Mesendoderm (in vitro differentiated cells): ENCODE results near the gene SDC1.
A peak's percentile ranks its signal among the peaks of the same experiment; 100 is the strongest.

Source experiments
- DNase-seq: peaks from one replicate; pipeline ENCODE4 v3.0.0; 2013
- H2AK5ac ChIP-seq: 2 replicates; pipeline ENCODE4 v1.6.1; 2013; ENCODE audit warnings: low read length, inconsistent platforms
- H2BK120ac ChIP-seq: 2 replicates; pipeline ENCODE4 v1.6.1; 2013; ENCODE audit warnings: low read depth, mild to moderate bottlenecking, low read length, moderate library complexity, mixed read lengths
- H2BK15ac ChIP-seq: replicated peaks from 2 replicates; pipeline ENCODE4 v1.6.1; 2013; ENCODE audit warnings: low read depth, mild to moderate bottlenecking, moderate library complexity
- H2BK5ac ChIP-seq: 2 replicates; pipeline ENCODE4 v1.6.1; 2013; ENCODE audit warnings: low read length, inconsistent platforms
- H3K18ac ChIP-seq: 2 replicates; pipeline ENCODE4 v1.6.1; 2013; ENCODE audit warnings: mild to moderate bottlenecking, low read length, mixed read lengths
- H3K23ac ChIP-seq: one replicate; pipeline ENCODE4 v1.6.1; 2013; ENCODE audit warnings: low read length
- H3K27ac ChIP-seq: 2 replicates; pipeline ENCODE4 v1.5.1; 2013; ENCODE audit warnings: low read depth, mild to moderate bottlenecking, inconsistent platforms, low read length, moderate library complexity
- H3K27me3 ChIP-seq: 2 replicates; pipeline ENCODE4 v1.6.1; 2013; ENCODE audit warnings: low read length, control low read depth, mild to moderate bottlenecking, inconsistent platforms; ENCODE audit not compliant: insufficient read depth, poor library complexity
- H3K36me3 ChIP-seq: 2 replicates; pipeline ENCODE4 v1.6.1; 2013; ENCODE audit warnings: low read length, inconsistent platforms; ENCODE audit not compliant: control insufficient read depth, insufficient read depth
- H3K4ac ChIP-seq: one replicate; pipeline ENCODE4 v1.6.1; 2013; ENCODE audit warnings: low read depth, mild to moderate bottlenecking, low read length, moderate library complexity
- H3K4me1 ChIP-seq: 2 replicates; pipeline ENCODE4 v1.6.1; 2013; ENCODE audit warnings: low read depth, low read length, inconsistent platforms; ENCODE audit not compliant: control insufficient read depth
- H3K4me2 ChIP-seq: 2 replicates; pipeline ENCODE4 v1.6.1; 2013; ENCODE audit warnings: low read length
- H3K4me3 ChIP-seq: 2 replicates; pipeline ENCODE4 v1.5.1; 2013; ENCODE audit warnings: mild to moderate bottlenecking, low read length
- H3K56ac ChIP-seq: one replicate; pipeline ENCODE4 v1.6.1; 2013; ENCODE audit warnings: low read length
- H3K79me1 ChIP-seq: 2 replicates; pipeline ENCODE4 v1.6.1; 2013; ENCODE audit warnings: low read length, inconsistent platforms
- H3K79me2 ChIP-seq: 2 replicates; pipeline ENCODE4 v1.6.1; 2013; ENCODE audit warnings: mild to moderate bottlenecking, low read length; ENCODE audit not compliant: control insufficient read depth, insufficient read depth
- H3K9ac ChIP-seq: 2 replicates; pipeline ENCODE4 v1.6.1; 2013; ENCODE audit warnings: low read length, inconsistent platforms
- H4K5ac ChIP-seq: one replicate; pipeline ENCODE4 v1.6.1; 2013; ENCODE audit warnings: low read length
- H4K8ac ChIP-seq: one replicate; pipeline ENCODE4 v1.6.1; 2013; ENCODE audit warnings: low read depth, mild to moderate bottlenecking, control low read depth, low read length, moderate library complexity
- WGBS: extraction: QIAGEN DNeasy Blood & Tissue Kit; methylation state at CpG from one replicate; pipeline ENCODE4 v1.1.7; 2013; ENCODE audit warnings: low lambda C conversion rate, missing lambda C conversion rate; ENCODE audit not compliant: insufficient coverage; ENCODE audit errors: extremely low coverage; 5-methylcytosine and 5-hydroxymethylcytosine counted together

SDC1 gene

GRCh38 chr2:20188851-20189250, 36.1 kb downstream of the SDC1 start:
- Histone ChIP-seq H3K9ac (no peak overlapping the region), H2BK15ac (no peak overlapping the region), H4K5ac (no peak overlapping the region), H4K8ac (no peak overlapping the region), H3K4ac (no peak overlapping the region), H3K4me1 (peaks cover 5% of the 10 kb centered on the region), H2BK5ac (no peak overlapping the region), H3K79me1 (no peaks in the 10 kb centered on the region), H3K18ac (no peak overlapping the region), H3K56ac (peak overlapping the region; percentile 9), H3K27me3 (no peaks in the 10 kb centered on the region), H3K79me2 (no peaks in the 10 kb centered on the region), H3K36me3 (no peaks in the 10 kb centered on the region), H3K4me3 (no peak overlapping the region), H2BK120ac (no peak overlapping the region), H2AK5ac (no peak overlapping the region), H3K23ac (peak overlapping the region; percentile 51), H3K27ac (no peak overlapping the region), H3K4me2 (no peak overlapping the region)
- no CpG with 5 or more reads among the region's 6 CpGs for WGBS
- peak; percentile 51 for DNase-seq

- no CpG with 5 or more reads among the region's 2 CpGs for WGBS
- H3K79me1 ChIP-seq: no peaks in the 10 kb centered on the region
- no peak overlapping the region for H3K9ac ChIP-seq
- no peak overlapping the region for H3K23ac ChIP-seq
- H4K5ac ChIP-seq: no peak overlapping the region
- no peak overlapping the region for H2BK15ac ChIP-seq
- no peak overlapping the region for H3K18ac ChIP-seq
- no peak overlapping the region for H3K4me3 ChIP-seq
- no peak for DNase-seq
- no peak overlapping the region for H2AK5ac ChIP-seq
- H3K4me2 ChIP-seq: no peak overlapping the region
- H3K56ac ChIP-seq: peak overlapping the region; percentile 9
- H3K27me3 ChIP-seq: no peaks in the 10 kb centered on the region
- H3K36me3 ChIP-seq: no peaks in the 10 kb centered on the region
- H4K8ac ChIP-seq: no peak overlapping the region
- peaks cover 5% of the 10 kb centered on the region for H3K4me1 ChIP-seq
- H3K4ac ChIP-seq: no peak overlapping the region
- H2BK120ac ChIP-seq: no peak overlapping the region
- H3K79me2 ChIP-seq: no peaks in the 10 kb centered on the region
- no peak overlapping the region for H2BK5ac ChIP-seq
- H3K27ac ChIP-seq: no peak overlapping the region
Measured at GRCh38 chr2:20188201-20188600, 36.7 kb downstream of the SDC1 start.

GRCh38 chr2:20187331-20187730, 37.6 kb downstream of the SDC1 start:
- peaks cover 5% of the 10 kb centered on the region for H3K4me1 ChIP-seq
- H3K23ac ChIP-seq: no peak overlapping the region

DNA sequence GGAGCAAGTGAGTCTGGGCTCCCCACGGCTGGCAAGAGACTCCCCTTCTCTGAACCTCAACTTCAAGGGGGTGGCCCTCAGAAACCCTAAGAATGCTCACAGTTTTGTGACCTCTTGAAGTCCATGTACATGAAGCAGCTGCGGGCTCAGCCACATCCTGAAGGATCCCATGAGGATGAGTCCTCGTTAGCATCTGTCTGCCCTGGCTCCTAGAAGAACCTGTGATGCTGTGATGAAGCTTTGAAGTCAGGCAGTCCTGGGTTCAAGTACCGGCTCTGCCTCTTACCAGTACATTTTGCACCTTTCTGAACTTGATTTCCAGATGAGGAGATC, 38.1 kb downstream of the SDC1 start:
- Histone ChIP-seq H3K9ac (no peak overlapping the region), H3K4me1 (peaks cover 5% of the 10 kb centered on the region), H2BK15ac (no peak overlapping the region), H3K18ac (no peak overlapping the region), H3K4ac (peak overlapping the region; percentile 41), H2BK120ac (no peak overlapping the region), H3K36me3 (no peaks in the 10 kb centered on the region), H2BK5ac (no peak overlapping the region), H3K4me3 (no peak overlapping the region), H3K56ac (no peak overlapping the region), H3K79me2 (no peaks in the 10 kb centered on the region), H4K8ac (no peak overlapping the region), H3K27ac (no peak overlapping the region), H4K5ac (no peak overlapping the region), H2AK5ac (no peak overlapping the region), H3K4me2 (no peak overlapping the region), H3K79me1 (no peaks in the 10 kb centered on the region), H3K23ac (no peak overlapping the region), H3K27me3 (no peaks in the 10 kb centered on the region)
- WGBS: no CpG with 5 or more reads among the region's 4 CpGs
- DNase-seq: no peak

More at GRCh38 chr2:20187331-20187730, 37.6 kb downstream of the SDC1 start:
- Histone ChIP-seq H3K36me3 (no peaks in the 10 kb centered on the region), H3K27me3 (no peaks in the 10 kb centered on the region), H3K4me3 (no peak overlapping the region), H3K9ac (no peak overlapping the region), H3K79me2 (no peaks in the 10 kb centered on the region), H4K8ac (no peak overlapping the region), H3K18ac (no peak overlapping the region), H2BK5ac (no peak overlapping the region), H3K56ac (no peak overlapping the region), H3K79me1 (no peaks in the 10 kb centered on the region), H2AK5ac (no peak overlapping the region), H4K5ac (no peak overlapping the region), H2BK15ac (no peak overlapping the region), H2BK120ac (no peak overlapping the region), H3K4ac (no peak overlapping the region), H3K4me2 (no peak overlapping the region), H3K27ac (no peak overlapping the region)
- no peak for DNase-seq
- no CpG with 5 or more reads among the region's 3 CpGs for WGBS

DNA sequence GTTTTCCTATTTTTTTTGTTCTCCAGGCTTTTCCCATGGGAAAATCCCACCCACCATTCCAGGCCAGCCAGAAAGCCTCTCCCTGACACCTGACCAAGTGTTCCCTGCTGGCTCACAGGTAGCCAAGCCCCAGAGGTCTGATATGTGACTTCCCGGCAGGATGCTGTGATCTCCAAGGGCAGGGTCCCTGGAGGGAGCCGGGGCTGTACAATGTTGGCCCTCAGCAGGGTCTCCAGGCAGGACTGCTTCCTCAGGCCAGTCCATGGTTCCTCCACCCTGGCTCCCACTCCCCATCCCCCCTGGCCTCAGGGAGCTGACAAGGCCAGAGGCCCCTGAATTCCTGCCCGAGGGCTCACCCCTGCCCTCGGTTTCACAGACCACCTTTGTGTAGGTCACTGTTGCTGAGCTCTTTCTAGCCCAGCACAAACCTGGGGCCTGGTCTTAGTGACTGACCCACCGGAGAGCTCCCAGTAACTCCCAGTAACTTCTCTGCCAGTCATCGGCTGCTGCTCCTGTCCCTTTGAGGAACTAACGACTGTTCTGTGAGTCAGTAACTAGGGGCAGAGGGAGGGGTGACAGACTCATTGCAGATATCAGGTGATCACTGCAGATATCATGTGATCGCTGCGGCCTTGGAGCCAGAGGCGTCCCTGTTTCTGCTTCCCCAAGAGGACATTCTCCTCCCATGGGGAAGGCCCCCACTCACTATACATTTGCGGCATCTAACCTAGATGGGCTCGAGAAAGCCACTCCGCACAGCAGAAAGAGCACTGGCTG, 38.7 kb downstream of the SDC1 start:
- no peaks in the 10 kb centered on the region for H3K27me3 ChIP-seq
- no peak overlapping the region for H2AK5ac ChIP-seq
- H3K56ac ChIP-seq: peak overlapping the region; percentile 52
- no peaks in the 10 kb centered on the region for H3K79me1 ChIP-seq
- no peak overlapping the region for H2BK120ac ChIP-seq
- H3K23ac ChIP-seq: no peak overlapping the region
- peak overlapping the region; percentile 41 for H3K4ac ChIP-seq
- DNase-seq: peak; percentile 88
- no peak overlapping the region for H4K8ac ChIP-seq
- H2BK15ac ChIP-seq: no peak overlapping the region
- no peak overlapping the region for H2BK5ac ChIP-seq
- no CpG with 5 or more reads among the region's 13 CpGs for WGBS
- H3K36me3 ChIP-seq: no peaks in the 10 kb centered on the region
- H3K4me3 ChIP-seq: no peak overlapping the region
- H3K4me1 ChIP-seq: peaks cover 5% of the 10 kb centered on the region
- no peak overlapping the region for H3K9ac ChIP-seq
- H3K27ac ChIP-seq: no peak overlapping the region
- no peak overlapping the region for H3K4me2 ChIP-seq
- H3K79me2 ChIP-seq: no peaks in the 10 kb centered on the region
- H4K5ac ChIP-seq: no peak overlapping the region
- H3K18ac ChIP-seq: no peak overlapping the region
